B cell (primary cell): ENCODE measurements around the gene PEX5.

Experiments
- CTCF ChIP-seq: fragments of 200-600 bp; IDR thresholded peaks from one replicate; pipeline ENCODE4 v1.8.0; 2022; ENCODE audit warnings: antibody characterized with exemption, mild to moderate bottlenecking
- EZH2 ChIP-seq: IDR thresholded peaks from 2 replicates; pipeline ENCODE4 v1.6.1; 2012; ENCODE audit warnings: borderline replicate concordance, low read depth, mild to moderate bottlenecking, moderate library complexity, low read length; ENCODE audit not compliant: insufficient read depth, poor library complexity, severe bottlenecking

DNA sequence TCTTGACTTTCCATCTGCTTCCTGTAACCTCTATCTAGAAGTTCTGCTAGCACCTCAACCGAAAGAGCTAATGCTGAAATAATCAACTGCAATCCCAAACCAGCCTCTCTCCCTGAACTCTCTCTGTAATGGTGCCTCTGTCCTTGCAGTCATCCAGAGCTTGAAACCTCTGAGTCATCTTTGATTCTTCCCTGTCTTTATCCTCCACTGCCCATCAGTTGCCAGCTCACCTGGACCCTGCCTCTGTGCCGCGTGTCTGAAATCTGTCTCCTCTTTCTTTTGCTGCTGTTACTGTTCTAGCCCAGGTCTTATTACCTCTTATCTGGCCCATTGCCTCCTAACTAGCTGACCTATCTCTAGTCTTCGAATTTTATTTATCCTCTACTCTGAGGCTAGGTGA, 43.8 kb upstream of the PEX5 start:
- TF ChIP-seq EZH2, result no peak
- no peak for TF ChIP-seq CTCF
